CD14-positive monocyte (primary cell): Measurements from ENCODE around the gene JPH2. TPM values are rescaled to one million over a fixed set of nuclear protein-coding genes. Genes with fewer than 3 reads are reported as not detected.

ENCODE experiments used
- DNase-seq, 3 donors: peaks; one replicate each; pipeline ENCODE4 v3.0.0-alpha.2; 2011 to 2022
- H2AFZ ChIP-seq: 2 replicates; pipeline ENCODE4 v1.6.0; 2012; ENCODE audit warnings: mild to moderate bottlenecking, low read depth, low read length, inconsistent platforms; ENCODE audit not compliant: insufficient read depth, poor library complexity, severe bottlenecking
- H3K27ac ChIP-seq, 2 donors: 1 replicate in 1 of 2; 2 replicates in 1 of 2; pipeline ENCODE4 v1.5.1; 2012 to 2013; ENCODE audit warnings: low read length in 2 of 2, control low read depth in 1 of 2, inconsistent platforms in 1 of 2, low read depth in 1 of 2, mild to moderate bottlenecking in 1 of 2
- H3K27me3 ChIP-seq, 2 donors: one replicate each; pipeline versions ENCODE4 v1.6.0 to v1.6.1; 2011 to 2013; ENCODE audit warnings: low read length in 2 of 2; ENCODE audit not compliant: control insufficient read depth in 2 of 2, insufficient read depth in 2 of 2
- H3K36me3 ChIP-seq, 2 donors: replicated peaks in 1 of 2; 1 replicate in 1 of 2; 2 replicates in 1 of 2; pipeline versions ENCODE4 v1.5.1 to v1.6.1; 2012 to 2013; ENCODE audit warnings: low read length in 2 of 2, control low read depth in 1 of 2, inconsistent platforms in 1 of 2, mild to moderate bottlenecking in 1 of 2; ENCODE audit not compliant: insufficient read depth in 2 of 2, control insufficient read depth in 1 of 2
- H3K4me1 ChIP-seq, 2 donors: 1 replicate in 1 of 2; 2 replicates in 1 of 2; pipeline versions ENCODE4 v1.5.1 to v1.6.1; 2012 to 2013; ENCODE audit warnings: low read length in 2 of 2, control low read depth in 1 of 2, inconsistent platforms in 1 of 2, mild to moderate bottlenecking in 1 of 2, moderate library complexity in 1 of 2; ENCODE audit not compliant: insufficient read depth in 2 of 2, control insufficient read depth in 1 of 2
- H3K4me2 ChIP-seq: replicated peaks from 2 replicates; pipeline ENCODE3; 2012; ENCODE audit warnings: low read length, moderate library complexity, mild to moderate bottlenecking; ENCODE audit not compliant: poor library complexity, severe bottlenecking; ENCODE audit errors: extremely low read depth
- H3K4me3 ChIP-seq, 3 experiments: fragments of 200-600 bp in 1 of 3; sonication (generic) in 1 of 3; replicated peaks in 1 of 3; 1 replicate in 2 of 3; 2 replicates in 1 of 3; pipeline ENCODE4 v1.5.1; 2011 to 2013; ENCODE audit warnings: low read length in 3 of 3, mild to moderate bottlenecking in 3 of 3, control low read depth in 2 of 3, low read depth in 2 of 3, inconsistent platforms in 1 of 3, moderate library complexity in 1 of 3
- H3K79me2 ChIP-seq: 2 replicates; pipeline ENCODE4 v1.6.0; 2012; ENCODE audit warnings: mild to moderate bottlenecking, control low read depth, inconsistent platforms, low read length, moderate library complexity; ENCODE audit not compliant: insufficient read depth
- H3K9ac ChIP-seq: 2 replicates; pipeline ENCODE4 v1.6.0; 2017; ENCODE audit warnings: low read length, mild to moderate bottlenecking; ENCODE audit not compliant: insufficient read depth, poor library complexity, severe bottlenecking
- H3K9me3 ChIP-seq, 2 donors: replicated peaks in 1 of 2; 1 replicate in 1 of 2; 2 replicates in 1 of 2; pipeline versions ENCODE4 v1.5.1 to v1.6.1; 2012 to 2013; ENCODE audit warnings: low read length in 2 of 2, control low read depth in 1 of 2; ENCODE audit not compliant: control insufficient read depth in 1 of 2, insufficient read depth in 1 of 2
- H4K20me1 ChIP-seq: 2 replicates; pipeline ENCODE4 v1.6.0; 2012; ENCODE audit warnings: mild to moderate bottlenecking, low read length, control low read depth, moderate library complexity; ENCODE audit not compliant: insufficient read depth
- H3K27ac Mint-ChIP-seq, 7 donors: one replicate each; pipeline ENCODE4 v1.8.0; 2020; ENCODE audit warnings: mild to moderate bottlenecking in 7 of 7, mixed read lengths in 7 of 7, moderate library complexity in 6 of 7, inconsistent platforms in 2 of 7
- H3K27me3 Mint-ChIP-seq, 3 donors: one replicate each; pipeline ENCODE4 v1.8.0; 2021 to 2022; ENCODE audit warnings: low read depth in 3 of 3, mild to moderate bottlenecking in 3 of 3, mixed read lengths in 3 of 3, moderate library complexity in 3 of 3, inconsistent platforms in 1 of 3
- H3K36me3 Mint-ChIP-seq, 2 donors: one replicate each; pipeline ENCODE4 v1.8.0; 2020; ENCODE audit warnings: mixed read lengths in 2 of 2, inconsistent platforms in 1 of 2, mild to moderate bottlenecking in 1 of 2
- H3K4me1 Mint-ChIP-seq: one replicate; pipeline ENCODE4 v1.8.0; 2020; ENCODE audit warnings: mild to moderate bottlenecking, mixed read lengths
- H3K4me3 Mint-ChIP-seq, 2 donors: one replicate each; pipeline ENCODE4 v1.8.0; 2020; ENCODE audit warnings: mild to moderate bottlenecking in 2 of 2, mixed read lengths in 2 of 2, moderate library complexity in 1 of 2
- H3K9me3 Mint-ChIP-seq, 7 donors: one replicate each; pipeline ENCODE4 v1.8.0; 2020 to 2022; ENCODE audit warnings: mixed read lengths in 7 of 7, mild to moderate bottlenecking in 6 of 7, moderate library complexity in 6 of 7, inconsistent platforms in 2 of 7
- CTCF ChIP-seq: fragments of 200-600 bp; IDR thresholded peaks from one replicate; pipeline ENCODE4 v1.8.0; 2022; ENCODE audit warnings: antibody characterized with exemption, mild to moderate bottlenecking
- WGBS: methylation state at CpG from one replicate; pipeline ENCODE4 v1.1.5; 2013; ENCODE audit warnings: missing lambda C conversion rate; ENCODE audit not compliant: insufficient coverage; 5-methylcytosine and 5-hydroxymethylcytosine counted together
- intact Hi-C, 2 donors: fragments of 100-400 bp; cut with micrococcal nuclease; formaldehyde crosslinking; loops; one replicate each; pipeline versions ENCODE4 v1.15.0 to v1.15.1; 2023
- polyA minus RNA-seq: library from RNA; depleted of rRNA, polyadenylated mRNA; stranded (reverse); fragments of >200 nt; gene quantifications from 2 replicates; pipeline ENCODE4 v1.2.3, GENCODE V29; 2012
- polyA plus RNA-seq, 3 donors: library from polyadenylated mRNA; depleted of rRNA in 1 of 3; unstranded in 2 of 3; stranded (reverse) in 1 of 3; fragments of 300-500 nt in 2 of 3; fragments of >200 nt in 1 of 3; fragmentation: Illumina TruSeq in 2 of 3; gene quantifications; 1 replicate in 2 of 3; 2 replicates in 1 of 3; pipeline ENCODE4 v1.2.3, GENCODE V29; 2012 to 2021
- total RNA-seq, 12 experiments: library from RNA in 1 of 12; stranded (reverse) in 1 of 12; fragments of 120-200 nt in 1 of 12; gene quantifications; one replicate each; pipeline ENCODE4 v1.2.4 and lab custom pipeline; 2013 to 2026; ENCODE audit warnings: mixed read lengths in 6 of 12, inconsistent platforms in 1 of 12

Gene JPH2
- 0.04 TPM for total RNA-seq (2013)
- polyA plus RNA-seq, result not detected
- under 0.01 TPM in 1 of 2 replicates, not detected in the other for polyA minus RNA-seq
- 0 to 2.3 (median 0.06) reads per million in 11 experiments for total RNA-seq (lab: John Stamatoyannopoulos, UW)

- Histone ChIP-seq H3K36me3 (no peaks in the 10 kb centered on the region), H2AFZ (no peak within 1 kb of the TSS), H3K27me3 (peaks cover 19 to 38% of the 10 kb centered on the region in 2 donors), H3K9me3 (peaks cover 0 to 12% of the 10 kb centered on the region in 2 donors), H3K27ac (no peak within 1 kb of the TSS), H4K20me1 (no peaks in the 10 kb centered on the region), H3K4me2 (no peak within 1 kb of the TSS), H3K9ac (no peak within 1 kb of the TSS), H3K79me2 (no peaks in the 10 kb centered on the region), H3K4me1 (peaks cover 4 to 11% of the 10 kb centered on the region in 2 donors), H3K4me3 (no peak within 1 kb of the TSS)
- Mint-ChIP-seq H3K4me1 (peaks cover 20% of the 10 kb centered on the region), H3K4me3 (peak within 1 kb of the TSS in 1 of 2 donors; percentile 75), H3K27ac (no peak within 1 kb of the TSS), H3K36me3 (no peaks in the 10 kb centered on the region), H3K27me3 (peaks cover 34 to 50% (median 39%) of the 10 kb centered on the region in 3 donors), H3K9me3 (peaks cover 0 to 4% (median 0%) of the 10 kb centered on the region in 7 donors)
- under 1% methylated on average over 16 of the region's 24 CpGs for WGBS
- TF ChIP-seq CTCF, result no peak
- no peak for DNase-seq
- intact Hi-C loops, result loop anchor here in 1 of 2 donors (10.0 kb wide), 1 partner anchor 72 kb away; no protein-coding TSS in a partner anchor
Measured at GRCh38 chr20:44187054-44187771, at the start of gene JPH2. Gene JPH2, minus strand, starts transcription at chr20:44187188. Its CDS starts 483 bp downstream, at chr20:44186705.

GRCh38 chr20:44235702-44236101 is 48.7 kb upstream of the JPH2 start:
- Histone ChIP-seq H3K9me3 (peaks cover 0 to 3% of the 10 kb centered on the region in 2 donors), H3K27ac (no peak overlapping the region), H2AFZ (no peak overlapping the region), H3K36me3 (no peaks in the 10 kb centered on the region), H3K4me2 (no peak overlapping the region), H3K27me3 (no peaks in the 10 kb centered on the region), H3K4me3 (no peak overlapping the region), H4K20me1 (no peaks in the 10 kb centered on the region), H3K79me2 (no peaks in the 10 kb centered on the region), H3K9ac (no peak overlapping the region), H3K4me1 (no peaks in the 10 kb centered on the region)
- H3K4me1 Mint-ChIP-seq, result no peaks in the 10 kb centered on the region
- H3K27me3 Mint-ChIP-seq, result peaks cover 0 to 5% (median 1%) of the 10 kb centered on the region in 3 donors
- 100% methylated on average over 2 of the region's 2 CpGs for whole genome bisulfite sequencing
- no peaks in the 10 kb centered on the region for H3K36me3 Mint-ChIP-seq
- TF ChIP-seq CTCF, result no peak
- intact Hi-C loops, result no loop called here
- no peak overlapping the region for H3K4me3 Mint-ChIP-seq
- DNase-seq, result no peak
- peaks cover 0 to 5% (median 2%) of the 10 kb centered on the region in 7 donors for H3K9me3 Mint-ChIP-seq
- H3K27ac Mint-ChIP-seq, result no peak overlapping the region
